GM12878 (cell line): Measurements from ENCODE around the gene STXBP5. TPM values are rescaled to one million over a fixed set of nuclear protein-coding genes. Genes with fewer than 3 reads are reported as not detected.

Experiments
- ATAC-seq: fragments of 200-7000 bp; cut with Tn5 transposase; 3 replicates; pipeline ENCODE4 v1.9.1; 2020; ENCODE audit warnings: mild to moderate bottlenecking, moderate library complexity
- BruUV-seq: library from RNA; stranded (reverse); fragments of 400-500 nt; replicated peaks from 2 replicates; lab custom pipeline; 2021; lab: Mats Ljungman, UMichigan
- CTCF ChIA-PET: fragments of 300-600 bp; sonication (Branson Sonifier 250); formaldehyde crosslinking; extraction: SDS; loops from one replicate; lab custom pipeline; 2021; ENCODE audit warnings: inconsistent platforms; lab: Yijun Ruan, JAX
- POLR2A ChIA-PET: fragments of 350-600 bp; formaldehyde crosslinking; extraction: SDS; loops from one replicate; lab custom pipeline; 2021; ENCODE audit warnings: inconsistent platforms; lab: Charles Lee
- RAD21 ChIA-PET: fragments of 300-600 bp; sonication (Branson Sonifier 250); formaldehyde crosslinking; loops from one replicate; lab custom pipeline; 2023; ENCODE audit warnings: antibody characterized with exemption; ENCODE audit not compliant: unreplicated experiment; lab: Charles Lee
- SMC1A ChIA-PET: fragments of 300-600 bp; sonication (Branson Sonifier 250); formaldehyde crosslinking; loops from one replicate; lab custom pipeline; 2023; ENCODE audit not compliant: unreplicated experiment, uncharacterized antibody; lab: Charles Lee
- DNase-seq: peaks from one replicate; pipeline ENCODE4 v3.0.0-alpha.2; 2011; ENCODE audit warnings: low read depth, low spot score
- FAIRE-seq: peaks from 3 replicates; lab custom pipeline; 2011; peaks lifted over from hg19 to GRCh38; lab: Jason Lieb, UNC
- H2AFZ ChIP-seq: 2 replicates; pipeline ENCODE4 v1.6.0; 2011; ENCODE audit warnings: low read depth, low read length, control low read depth; ENCODE audit not compliant: control insufficient read depth
- H3K27ac ChIP-seq: 2 replicates; pipeline ENCODE4 v1.5.1; 2011; ENCODE audit warnings: control low read depth; ENCODE audit not compliant: control insufficient read depth, insufficient read depth
- H3K27me3 ChIP-seq, 2 experiments: replicated peaks in 1 of 2; 2 replicates each; pipeline versions ENCODE4 v1.6.0 to v1.6.1; 2011; ENCODE audit warnings: low read length in 1 of 2; ENCODE audit not compliant: control insufficient read depth in 2 of 2, insufficient read depth in 2 of 2
- H3K36me3 ChIP-seq, 2 experiments: 2 replicates each; pipeline ENCODE4 v1.5.1; 2011; ENCODE audit warnings: low read length in 1 of 2; ENCODE audit not compliant: control insufficient read depth in 2 of 2, insufficient read depth in 2 of 2
- H3K4me1 ChIP-seq: 2 replicates; pipeline ENCODE4 v1.6.1; 2011; ENCODE audit warnings: mild to moderate bottlenecking, low read length, moderate library complexity, mixed read lengths; ENCODE audit not compliant: control insufficient read depth, insufficient read depth
- H3K4me2 ChIP-seq: 2 replicates; pipeline ENCODE4 v1.6.0; 2011; ENCODE audit warnings: control low read depth; ENCODE audit not compliant: control insufficient read depth, insufficient read depth
- H3K4me3 ChIP-seq: fragments of 200-600 bp; sonication (generic); 2 replicates; pipeline ENCODE4 v1.5.1; 2016
- H3K79me2 ChIP-seq: 2 replicates; pipeline ENCODE4 v1.6.0; 2011; ENCODE audit warnings: low read length; ENCODE audit not compliant: control insufficient read depth, insufficient read depth
- H3K9ac ChIP-seq: 2 replicates; pipeline ENCODE4 v1.8.0; 2011; ENCODE audit warnings: low read length, control low read depth, mixed read lengths; ENCODE audit not compliant: control insufficient read depth, insufficient read depth
- H3K9me3 ChIP-seq: replicated peaks from 3 replicates; pipeline ENCODE4 v1.5.1; 2011; ENCODE audit warnings: mild to moderate bottlenecking, low read length; ENCODE audit not compliant: control insufficient read depth, insufficient read depth
- H4K20me1 ChIP-seq: 2 replicates; pipeline ENCODE4 v1.6.0; 2011; ENCODE audit not compliant: control insufficient read depth, insufficient read depth
- BMI1 ChIP-seq: fragments of 450-650 bp; IDR thresholded peaks from 2 replicates; pipeline ENCODE4 v1.6.1; 2016; ENCODE audit warnings: mild to moderate bottlenecking, moderate library complexity, borderline replicate concordance
- BRCA1 ChIP-seq: IDR thresholded peaks from 2 replicates; pipeline ENCODE4 v1.6.1; 2011; ENCODE audit warnings: low read depth, low read length, improper control_type of control experiment
- CBFB ChIP-seq: IDR thresholded peaks from 2 replicates; pipeline ENCODE4 v1.6.1; 2016; ENCODE audit warnings: antibody characterized with exemption, low read depth
- CHD2 ChIP-seq: IDR thresholded peaks from 2 replicates; pipeline ENCODE4 v1.6.1; 2011; ENCODE audit warnings: low read depth, low read length, improper control_type of control experiment, borderline replicate concordance
- GABPA ChIP-seq: IDR thresholded peaks from 2 replicates; pipeline ENCODE4 v1.6.1; 2014; ENCODE audit warnings: antibody characterized with exemption, low read depth, mild to moderate bottlenecking, inconsistent platforms
- IKZF1 ChIP-seq: fragments of 450-650 bp; conservative IDR thresholded peaks from 2 replicates; pipeline ENCODE4 v1.6.1; 2017; ENCODE audit warnings: antibody characterized with exemption, mild to moderate bottlenecking
- NR2C1 ChIP-seq: fragments of 450-650 bp; IDR thresholded peaks from 2 replicates; pipeline ENCODE4 v1.6.1; 2017; ENCODE audit warnings: antibody characterized with exemption, mild to moderate bottlenecking, moderate library complexity
- NR2C2 ChIP-seq: IDR thresholded peaks from 2 replicates; pipeline ENCODE4 v1.6.1; 2011; ENCODE audit warnings: borderline replicate concordance, low read depth; ENCODE audit not compliant: control insufficient read depth, insufficient read length
- SIX5 ChIP-seq: IDR thresholded peaks from 2 replicates; pipeline ENCODE4 v1.6.1; 2011; ENCODE audit warnings: mild to moderate bottlenecking, low read depth, low read length, moderate library complexity; ENCODE audit not compliant: severe bottlenecking
- SMAD5 ChIP-seq: IDR thresholded peaks from 2 replicates; pipeline ENCODE4 v1.6.1; 2016; ENCODE audit warnings: antibody characterized with exemption, low read depth
- YBX1 ChIP-seq: fragments of 450-650 bp; IDR thresholded peaks from 2 replicates; pipeline ENCODE4 v1.6.1; 2016; ENCODE audit warnings: antibody characterized with exemption
- WGBS: methylation state at CpG from one replicate; pipeline ENCODE4 v1.1.6; 2016; ENCODE audit warnings: low lambda C conversion rate; ENCODE audit not compliant: insufficient replicate concordance, insufficient coverage; ENCODE audit errors: missing lambda C conversion rate; 5-methylcytosine and 5-hydroxymethylcytosine counted together
- in situ Hi-C: fragments of 300-500 bp; cut with MboI; formaldehyde crosslinking; loops from 9 replicates; pipeline ENCODE4 v1.14.3; 2018; ENCODE audit warnings: mixed read lengths
- intact Hi-C: fragments of 100-400 bp; cut with micrococcal nuclease; formaldehyde crosslinking; loops from one replicate; pipeline ENCODE4 v1.14.2; 2022; ENCODE audit not compliant: unreplicated experiment
- polyA plus RNA-seq, 11 experiments: library from polyadenylated mRNA; depleted of rRNA in 4 of 11; unstranded in 6 of 11; stranded (reverse) in 5 of 11; fragments of >200 nt; fragmentation: Nextera tagmentation in 4 of 11; fragmentation: Illumina TruSeq in 1 of 11; extraction: Ambion mirVana in 4 of 11; extraction: Trizol in 1 of 11; gene quantifications; 1 replicate in 1 of 11; 2 replicates in 10 of 11; pipeline versions ENCODE4 v1.2.1 to v1.2.3, GENCODE V29; 2011 to 2016; ENCODE audit warnings: inconsistent platforms in 2 of 11, missing spikeins in 2 of 11, low read depth in 1 of 11
- total RNA-seq, 4 experiments: library from RNA; depleted of rRNA in 3 of 4; stranded (reverse); fragments of >200 nt in 3 of 4; fragmentation: Illumina TruSeq in 1 of 4; extraction: Trizol in 1 of 4; gene quantifications; 2 replicates each; pipeline versions ENCODE4 v1.2.1 to v1.2.3, GENCODE V29; 2013 to 2021
- TF ChIP-seq, protein P1 (sequence below): fragments of 450-650 bp; IDR thresholded peaks from 2 replicates; pipeline ENCODE4 v1.6.1; 2018; ENCODE audit warnings: mild to moderate bottlenecking, low read depth, moderate library complexity; ENCODE audit not compliant: partially characterized antibody
- TF ChIP-seq, protein P2 (sequence below): IDR thresholded peaks from 2 replicates; pipeline ENCODE4 v1.6.1; 2012; ENCODE audit warnings: mild to moderate bottlenecking, low read depth, low read length
- TF ChIP-seq, protein P3 (sequence below): fragments of 450-650 bp; IDR thresholded peaks from 2 replicates; pipeline ENCODE4 v1.6.1; 2016; ENCODE audit warnings: mild to moderate bottlenecking

The STXBP5 gene
- total and polyA plus RNA-seq, 10 of the 15 experiments (the other 5 are each of a cell fraction or from before 2014, with no cell fraction given) = 1.4 to 13.2 (median 8.4) TPM

DNA sequence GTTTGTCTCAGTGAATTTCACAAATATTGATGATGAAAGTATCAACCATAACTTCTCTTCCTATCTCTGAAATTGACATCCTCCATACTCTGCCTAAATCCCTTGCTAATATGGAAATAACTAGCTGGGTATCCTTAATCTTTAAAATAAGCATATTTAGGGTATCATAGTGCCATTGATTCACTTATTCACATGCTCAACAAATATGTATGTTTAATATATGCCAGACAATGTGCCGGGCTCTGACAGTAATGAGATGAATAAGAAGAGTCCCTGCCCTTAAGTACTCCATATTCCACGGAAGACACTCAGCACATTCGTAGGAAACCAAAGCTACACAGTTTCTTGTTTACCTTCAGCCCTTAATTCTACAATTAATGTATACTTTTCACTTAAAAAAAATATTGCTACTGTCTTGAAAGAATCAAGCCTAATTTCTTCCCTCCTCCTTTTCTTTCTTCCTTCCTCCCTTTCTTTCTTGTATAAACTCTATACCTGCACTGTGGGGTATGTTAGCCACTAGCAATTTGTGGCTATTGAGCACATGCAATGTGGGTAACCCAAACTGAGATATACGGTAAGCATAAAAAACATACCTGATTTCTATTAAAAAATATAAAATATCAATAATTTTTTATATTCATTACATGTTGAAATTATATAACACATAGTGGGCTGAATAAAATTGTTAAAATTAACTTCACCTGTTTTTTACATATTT, 42.8 kb upstream of the STXBP5 start (continued):
- TF ChIP-seq, protein P1, sequence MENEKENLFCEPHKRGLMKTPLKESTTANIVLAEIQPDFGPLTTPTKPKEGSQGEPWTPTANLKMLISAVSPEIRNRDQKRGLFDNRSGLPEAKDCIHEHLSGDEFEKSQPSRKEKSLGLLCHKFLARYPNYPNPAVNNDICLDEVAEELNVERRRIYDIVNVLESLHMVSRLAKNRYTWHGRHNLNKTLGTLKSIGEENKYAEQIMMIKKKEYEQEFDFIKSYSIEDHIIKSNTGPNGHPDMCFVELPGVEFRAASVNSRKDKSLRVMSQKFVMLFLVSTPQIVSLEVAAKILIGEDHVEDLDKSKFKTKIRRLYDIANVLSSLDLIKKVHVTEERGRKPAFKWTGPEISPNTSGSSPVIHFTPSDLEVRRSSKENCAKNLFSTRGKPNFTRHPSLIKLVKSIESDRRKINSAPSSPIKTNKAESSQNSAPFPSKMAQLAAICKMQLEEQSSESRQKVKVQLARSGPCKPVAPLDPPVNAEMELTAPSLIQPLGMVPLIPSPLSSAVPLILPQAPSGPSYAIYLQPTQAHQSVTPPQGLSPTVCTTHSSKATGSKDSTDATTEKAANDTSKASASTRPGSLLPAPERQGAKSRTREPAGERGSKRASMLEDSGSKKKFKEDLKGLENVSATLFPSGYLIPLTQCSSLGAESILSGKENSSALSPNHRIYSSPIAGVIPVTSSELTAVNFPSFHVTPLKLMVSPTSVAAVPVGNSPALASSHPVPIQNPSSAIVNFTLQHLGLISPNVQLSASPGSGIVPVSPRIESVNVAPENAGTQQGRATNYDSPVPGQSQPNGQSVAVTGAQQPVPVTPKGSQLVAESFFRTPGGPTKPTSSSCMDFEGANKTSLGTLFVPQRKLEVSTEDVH = no peak
- no peak for TF ChIP-seq GABPA

DNA sequence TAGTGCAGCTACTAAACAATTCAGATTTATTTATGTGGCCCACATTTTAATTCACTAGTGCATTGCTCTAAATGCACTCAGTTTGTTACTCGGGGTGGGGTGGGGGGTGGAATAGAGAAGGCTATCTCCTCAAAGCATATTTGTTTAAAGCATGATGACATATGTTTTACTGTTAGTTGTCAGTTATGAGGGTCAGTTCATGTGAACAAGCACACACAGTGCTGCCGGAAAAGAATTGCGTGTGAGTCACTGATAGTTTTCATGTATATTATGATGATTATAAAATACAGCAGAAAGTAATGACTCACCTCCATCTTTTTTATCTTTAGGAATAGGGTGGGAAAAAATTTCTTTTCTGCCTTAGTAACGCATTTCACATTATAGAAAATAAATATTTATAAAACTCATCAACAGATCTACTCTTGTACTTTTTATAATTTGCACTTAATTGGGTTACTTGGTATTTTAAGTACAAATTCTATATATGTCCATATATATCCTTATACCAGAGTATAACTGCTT, 42.2 kb upstream of the STXBP5 start:
- TF ChIP-seq YBX1 (no peak), NR2C1 (no peak), NR2C2 (no peak), SMAD5 (no peak), CBFB (no peak), GABPA (no peak), BRCA1 (no peak), CHD2 (no peak), BMI1 (no peak), IKZF1 (no peak), SIX5 (no peak)
- TF ChIP-seq, protein P2, sequence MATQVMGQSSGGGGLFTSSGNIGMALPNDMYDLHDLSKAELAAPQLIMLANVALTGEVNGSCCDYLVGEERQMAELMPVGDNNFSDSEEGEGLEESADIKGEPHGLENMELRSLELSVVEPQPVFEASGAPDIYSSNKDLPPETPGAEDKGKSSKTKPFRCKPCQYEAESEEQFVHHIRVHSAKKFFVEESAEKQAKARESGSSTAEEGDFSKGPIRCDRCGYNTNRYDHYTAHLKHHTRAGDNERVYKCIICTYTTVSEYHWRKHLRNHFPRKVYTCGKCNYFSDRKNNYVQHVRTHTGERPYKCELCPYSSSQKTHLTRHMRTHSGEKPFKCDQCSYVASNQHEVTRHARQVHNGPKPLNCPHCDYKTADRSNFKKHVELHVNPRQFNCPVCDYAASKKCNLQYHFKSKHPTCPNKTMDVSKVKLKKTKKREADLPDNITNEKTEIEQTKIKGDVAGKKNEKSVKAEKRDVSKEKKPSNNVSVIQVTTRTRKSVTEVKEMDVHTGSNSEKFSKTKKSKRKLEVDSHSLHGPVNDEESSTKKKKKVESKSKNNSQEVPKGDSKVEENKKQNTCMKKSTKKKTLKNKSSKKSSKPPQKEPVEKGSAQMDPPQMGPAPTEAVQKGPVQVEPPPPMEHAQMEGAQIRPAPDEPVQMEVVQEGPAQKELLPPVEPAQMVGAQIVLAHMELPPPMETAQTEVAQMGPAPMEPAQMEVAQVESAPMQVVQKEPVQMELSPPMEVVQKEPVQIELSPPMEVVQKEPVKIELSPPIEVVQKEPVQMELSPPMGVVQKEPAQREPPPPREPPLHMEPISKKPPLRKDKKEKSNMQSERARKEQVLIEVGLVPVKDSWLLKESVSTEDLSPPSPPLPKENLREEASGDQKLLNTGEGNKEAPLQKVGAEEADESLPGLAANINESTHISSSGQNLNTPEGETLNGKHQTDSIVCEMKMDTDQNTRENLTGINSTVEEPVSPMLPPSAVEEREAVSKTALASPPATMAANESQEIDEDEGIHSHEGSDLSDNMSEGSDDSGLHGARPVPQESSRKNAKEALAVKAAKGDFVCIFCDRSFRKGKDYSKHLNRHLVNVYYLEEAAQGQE = no peak
- TF ChIP-seq, protein P3, sequence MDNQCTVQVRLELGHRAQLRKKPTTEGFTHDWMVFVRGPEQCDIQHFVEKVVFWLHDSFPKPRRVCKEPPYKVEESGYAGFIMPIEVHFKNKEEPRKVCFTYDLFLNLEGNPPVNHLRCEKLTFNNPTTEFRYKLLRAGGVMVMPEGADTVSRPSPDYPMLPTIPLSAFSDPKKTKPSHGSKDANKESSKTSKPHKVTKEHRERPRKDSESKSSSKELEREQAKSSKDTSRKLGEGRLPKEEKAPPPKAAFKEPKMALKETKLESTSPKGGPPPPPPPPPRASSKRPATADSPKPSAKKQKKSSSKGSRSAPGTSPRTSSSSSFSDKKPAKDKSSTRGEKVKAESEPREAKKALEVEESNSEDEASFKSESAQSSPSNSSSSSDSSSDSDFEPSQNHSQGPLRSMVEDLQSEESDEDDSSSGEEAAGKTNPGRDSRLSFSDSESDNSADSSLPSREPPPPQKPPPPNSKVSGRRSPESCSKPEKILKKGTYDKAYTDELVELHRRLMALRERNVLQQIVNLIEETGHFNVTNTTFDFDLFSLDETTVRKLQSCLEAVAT = no peak
- TF ChIP-seq, all 136 proteins: peak for 0
- Histone ChIP-seq H3K27me3 (peaks cover 0 to 2% of the 10 kb centered on the region in 2 experiments; a peak in 1 of 4 replicates), H3K27ac (no peak overlapping the region), H3K9ac (no peak overlapping the region), H3K4me1 (no peaks in the 10 kb centered on the region), H3K79me2 (no peaks in the 10 kb centered on the region), H3K9me3 (no peaks in the 10 kb centered on the region), H4K20me1 (no peaks in the 10 kb centered on the region), H3K4me3 (no peak overlapping the region), H2AFZ (no peak overlapping the region), H3K4me2 (no peak overlapping the region), H3K36me3 (no peaks in the 10 kb centered on the region)
- 74% methylated on average over 4 of the region's 4 CpGs for WGBS
- intact Hi-C loops (no loop called here), in situ Hi-C loops (no loop called here)
- POLR2A ChIA-PET = no interaction called here
- no TSS peak for BruUV-seq
- no peak for DNase-seq
- FAIRE-seq = no peak
- CTCF ChIA-PET = no interaction called here
- RAD21 ChIA-PET = no interaction called here
- no peak for ATAC-seq
- SMC1A ChIA-PET = no interaction called here
